Effector memory CD4-positive, alpha-beta T cell (primary cell): ENCODE data around the gene SRBD1.
A peak's percentile ranks its signal among the peaks of the same experiment; 100 is the strongest.

Experiments
- DNase-seq, 3 donors: peaks; one replicate each; pipeline ENCODE4 v3.0.0-alpha.2; 2020
- H3K27ac ChIP-seq: 2 replicates; pipeline ENCODE4 v1.7.0; 2013; ENCODE audit warnings: mild to moderate bottlenecking, low read length, moderate library complexity; ENCODE audit not compliant: insufficient read depth, poor library complexity, severe bottlenecking
- H3K27me3 ChIP-seq: replicated peaks from 2 replicates; pipeline ENCODE4 v1.7.0; 2013; ENCODE audit warnings: mild to moderate bottlenecking, low read length; ENCODE audit not compliant: insufficient read depth, control insufficient read depth, poor library complexity, severe bottlenecking
- H3K36me3 ChIP-seq: 2 replicates; pipeline ENCODE4 v1.7.0; 2013; ENCODE audit warnings: mild to moderate bottlenecking, low read length, moderate library complexity; ENCODE audit not compliant: control insufficient read depth, insufficient read depth
- H3K4me1 ChIP-seq: 2 replicates; pipeline ENCODE4 v1.7.0; 2013; ENCODE audit warnings: low read length, mild to moderate bottlenecking; ENCODE audit not compliant: control insufficient read depth, insufficient read depth, poor library complexity, severe bottlenecking
- H3K4me3 ChIP-seq: 2 replicates; pipeline ENCODE4 v1.7.0; 2013; ENCODE audit warnings: low read length, low read depth, mild to moderate bottlenecking; ENCODE audit not compliant: insufficient read depth, poor library complexity, severe bottlenecking
- H3K9me3 ChIP-seq: 2 replicates; pipeline ENCODE4 v1.7.0; 2013; ENCODE audit warnings: mild to moderate bottlenecking, low read length, moderate library complexity; ENCODE audit not compliant: control insufficient read depth

Gene SRBD1

GRCh38 chr2:45648636-45649035, 37.6 kb upstream of the SRBD1 start:
- Histone ChIP-seq H3K27me3 (no peaks in the 10 kb centered on the region), H3K4me3 (no peak overlapping the region), H3K36me3 (no peaks in the 10 kb centered on the region), H3K27ac (no peak overlapping the region), H3K9me3 (no peaks in the 10 kb centered on the region), H3K4me1 (peaks cover 12% of the 10 kb centered on the region)
- no peak for DNase-seq

- H3K36me3 ChIP-seq, result no peaks in the 10 kb centered on the region
- H3K27ac ChIP-seq, result no peak overlapping the region
- no peak for DNase-seq
- no peak overlapping the region for H3K4me3 ChIP-seq
- peaks cover 5% of the 10 kb centered on the region for H3K27me3 ChIP-seq
- peaks cover 17% of the 10 kb centered on the region for H3K4me1 ChIP-seq
- H3K9me3 ChIP-seq, result no peaks in the 10 kb centered on the region
These were observed 37.0 kb upstream of the SRBD1 start for GRCh38 chr2:45647986-45648520.

- Histone ChIP-seq H3K4me3 (no peak overlapping the region), H3K27ac (no peak overlapping the region), H3K27me3 (peaks cover 9% of the 10 kb centered on the region), H3K36me3 (no peaks in the 10 kb centered on the region), H3K9me3 (no peaks in the 10 kb centered on the region), H3K4me1 (peaks cover 14% of the 10 kb centered on the region)
- DNase-seq, result no peak
These were observed 36.3 kb upstream of the SRBD1 start for GRCh38 chr2:45647356-45647755.

GRCh38 chr2:45646289-45646688, 35.2 kb upstream of the SRBD1 start:
- Histone ChIP-seq H3K9me3 (no peaks in the 10 kb centered on the region), H3K27me3 (peaks cover 9% of the 10 kb centered on the region), H3K4me1 (peaks cover 14% of the 10 kb centered on the region), H3K4me3 (no peak overlapping the region), H3K36me3 (no peaks in the 10 kb centered on the region), H3K27ac (no peak overlapping the region)
- DNase-seq, result no peak

- Histone ChIP-seq H3K4me3 (peak overlapping the region; percentile 33), H3K27me3 (peaks cover 9% of the 10 kb centered on the region), H3K27ac (no peak overlapping the region)
These were observed 32.8 kb upstream of the SRBD1 start for GRCh38 chr2:45643543-45644542.

GRCh38 chr2:45643095-45643494, 32.0 kb upstream of the SRBD1 start:
- Histone ChIP-seq H3K36me3 (no peaks in the 10 kb centered on the region), H3K4me1 (peaks cover 10% of the 10 kb centered on the region), H3K9me3 (no peaks in the 10 kb centered on the region), H3K27me3 (peaks cover 9% of the 10 kb centered on the region), H3K4me3 (peak overlapping the region; percentile 33), H3K27ac (no peak overlapping the region)
- no peak for DNase-seq

More at GRCh38 chr2:45643543-45644542, 32.8 kb upstream of the SRBD1 start:
- Histone ChIP-seq H3K36me3 (no peaks in the 10 kb centered on the region), H3K9me3 (no peaks in the 10 kb centered on the region), H3K4me1 (peaks cover 10% of the 10 kb centered on the region)
- DNase-seq, result peak; percentile 47 to 58 (median 51)

- Histone ChIP-seq H3K36me3 (no peaks in the 10 kb centered on the region), H3K27ac (no peak overlapping the region), H3K9me3 (no peaks in the 10 kb centered on the region), H3K4me3 (no peak overlapping the region), H3K27me3 (peaks cover 9% of the 10 kb centered on the region), H3K4me1 (peaks cover 10% of the 10 kb centered on the region)
- no peak for DNase-seq
These were observed 29.5 kb upstream of the SRBD1 start for GRCh38 chr2:45640576-45640975.

- Histone ChIP-seq H3K4me1 (no peaks in the 10 kb centered on the region), H3K36me3 (no peaks in the 10 kb centered on the region), H3K27me3 (no peaks in the 10 kb centered on the region), H3K27ac (no peak overlapping the region), H3K9me3 (no peaks in the 10 kb centered on the region), H3K4me3 (no peak overlapping the region)
- DNase-seq, result no peak
These were observed 26.4 kb upstream of the SRBD1 start for GRCh38 chr2:45637440-45637839.

GRCh38 chr2:45636008-45636407, 24.9 kb upstream of the SRBD1 start:
- DNase-seq, result no peak
- no peak overlapping the region for H3K27ac ChIP-seq

GRCh38 chr2:45634223-45634622, 23.2 kb upstream of the SRBD1 start:
- Histone ChIP-seq H3K4me1 (no peaks in the 10 kb centered on the region), H3K9me3 (no peaks in the 10 kb centered on the region), H3K27ac (no peak overlapping the region), H3K4me3 (no peak overlapping the region), H3K36me3 (no peaks in the 10 kb centered on the region), H3K27me3 (peaks cover 4% of the 10 kb centered on the region)
- no peak for DNase-seq

More at GRCh38 chr2:45636008-45636407, 24.9 kb upstream of the SRBD1 start:
- Histone ChIP-seq H3K9me3 (no peaks in the 10 kb centered on the region), H3K36me3 (no peaks in the 10 kb centered on the region), H3K4me3 (no peak overlapping the region), H3K4me1 (no peaks in the 10 kb centered on the region), H3K27me3 (peaks cover 4% of the 10 kb centered on the region)
